GM12874 (cell line): ENCODE measurements around the gene PLCB4.

Experiments used
- TF ChIP-seq, protein P1 (sequence below): IDR thresholded peaks from 2 replicates; pipeline ENCODE4 v1.5.1; 2011; ENCODE audit warnings: low read depth, mild to moderate bottlenecking, control low read depth, low read length, moderate library complexity; ENCODE audit not compliant: insufficient read depth

Gene PLCB4

DNA sequence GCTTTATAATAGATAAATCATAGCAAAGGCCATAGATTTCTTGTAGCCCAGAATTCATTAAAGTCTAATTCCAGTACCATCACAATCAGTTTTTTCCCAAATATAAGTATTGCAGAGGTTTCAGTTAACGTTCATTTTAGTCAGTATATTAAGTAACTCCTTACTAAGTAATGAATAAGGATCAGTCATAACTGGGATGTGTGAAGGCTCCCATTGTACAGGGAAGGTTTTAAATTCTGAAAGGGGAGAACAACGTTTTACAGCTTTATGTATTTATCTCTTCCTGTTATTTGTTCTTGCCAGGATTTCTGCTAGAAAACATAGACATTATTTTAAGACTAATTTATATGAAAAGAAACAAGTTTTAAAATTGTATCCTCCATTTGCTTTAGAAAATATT is 230.0 kb downstream of the PLCB4 start:
- TF ChIP-seq, protein P1, sequence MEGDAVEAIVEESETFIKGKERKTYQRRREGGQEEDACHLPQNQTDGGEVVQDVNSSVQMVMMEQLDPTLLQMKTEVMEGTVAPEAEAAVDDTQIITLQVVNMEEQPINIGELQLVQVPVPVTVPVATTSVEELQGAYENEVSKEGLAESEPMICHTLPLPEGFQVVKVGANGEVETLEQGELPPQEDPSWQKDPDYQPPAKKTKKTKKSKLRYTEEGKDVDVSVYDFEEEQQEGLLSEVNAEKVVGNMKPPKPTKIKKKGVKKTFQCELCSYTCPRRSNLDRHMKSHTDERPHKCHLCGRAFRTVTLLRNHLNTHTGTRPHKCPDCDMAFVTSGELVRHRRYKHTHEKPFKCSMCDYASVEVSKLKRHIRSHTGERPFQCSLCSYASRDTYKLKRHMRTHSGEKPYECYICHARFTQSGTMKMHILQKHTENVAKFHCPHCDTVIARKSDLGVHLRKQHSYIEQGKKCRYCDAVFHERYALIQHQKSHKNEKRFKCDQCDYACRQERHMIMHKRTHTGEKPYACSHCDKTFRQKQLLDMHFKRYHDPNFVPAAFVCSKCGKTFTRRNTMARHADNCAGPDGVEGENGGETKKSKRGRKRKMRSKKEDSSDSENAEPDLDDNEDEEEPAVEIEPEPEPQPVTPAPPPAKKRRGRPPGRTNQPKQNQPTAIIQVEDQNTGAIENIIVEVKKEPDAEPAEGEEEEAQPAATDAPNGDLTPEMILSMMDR: no peak

DNA sequence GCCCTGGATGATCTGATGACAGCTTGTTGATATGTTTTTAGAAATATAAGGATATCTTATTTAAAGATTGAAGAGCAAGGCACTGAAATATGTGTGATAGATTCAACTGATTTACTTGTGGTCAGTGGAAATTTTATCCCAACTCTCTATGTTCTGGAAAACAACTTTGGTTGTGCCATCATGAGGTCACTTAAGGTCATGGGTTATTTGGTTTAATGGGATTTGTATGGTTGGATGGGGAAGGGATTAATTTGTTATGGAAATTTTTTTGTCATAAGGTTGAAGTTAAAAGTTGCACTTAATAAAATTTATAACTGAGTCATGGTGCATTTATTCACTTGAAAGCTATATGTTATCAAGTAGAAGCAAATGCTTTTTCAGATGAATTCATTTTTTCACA is 231.2 kb downstream of the PLCB4 start:
- TF ChIP-seq, protein P1: no peak

DNA sequence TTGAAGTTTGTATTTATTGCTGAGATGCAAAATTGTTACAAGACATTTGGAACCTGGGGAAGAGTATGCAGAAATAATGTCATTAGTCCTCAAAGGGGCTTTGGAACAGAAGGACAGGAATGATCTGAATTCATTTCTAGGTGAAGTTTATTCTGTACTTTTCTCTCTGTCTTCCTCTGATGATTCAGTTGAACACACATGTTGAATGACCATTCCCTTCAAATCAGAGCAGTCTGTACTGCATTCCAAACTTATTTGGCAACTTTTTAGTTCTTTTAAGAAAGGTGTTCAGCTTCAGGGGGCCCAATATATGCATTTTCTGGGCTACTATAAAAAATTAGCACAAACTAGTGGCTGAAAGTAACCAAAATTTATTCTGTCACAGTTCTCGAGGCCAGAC is 231.6 kb downstream of the PLCB4 start:
- TF ChIP-seq, protein P1: no peak

DNA sequence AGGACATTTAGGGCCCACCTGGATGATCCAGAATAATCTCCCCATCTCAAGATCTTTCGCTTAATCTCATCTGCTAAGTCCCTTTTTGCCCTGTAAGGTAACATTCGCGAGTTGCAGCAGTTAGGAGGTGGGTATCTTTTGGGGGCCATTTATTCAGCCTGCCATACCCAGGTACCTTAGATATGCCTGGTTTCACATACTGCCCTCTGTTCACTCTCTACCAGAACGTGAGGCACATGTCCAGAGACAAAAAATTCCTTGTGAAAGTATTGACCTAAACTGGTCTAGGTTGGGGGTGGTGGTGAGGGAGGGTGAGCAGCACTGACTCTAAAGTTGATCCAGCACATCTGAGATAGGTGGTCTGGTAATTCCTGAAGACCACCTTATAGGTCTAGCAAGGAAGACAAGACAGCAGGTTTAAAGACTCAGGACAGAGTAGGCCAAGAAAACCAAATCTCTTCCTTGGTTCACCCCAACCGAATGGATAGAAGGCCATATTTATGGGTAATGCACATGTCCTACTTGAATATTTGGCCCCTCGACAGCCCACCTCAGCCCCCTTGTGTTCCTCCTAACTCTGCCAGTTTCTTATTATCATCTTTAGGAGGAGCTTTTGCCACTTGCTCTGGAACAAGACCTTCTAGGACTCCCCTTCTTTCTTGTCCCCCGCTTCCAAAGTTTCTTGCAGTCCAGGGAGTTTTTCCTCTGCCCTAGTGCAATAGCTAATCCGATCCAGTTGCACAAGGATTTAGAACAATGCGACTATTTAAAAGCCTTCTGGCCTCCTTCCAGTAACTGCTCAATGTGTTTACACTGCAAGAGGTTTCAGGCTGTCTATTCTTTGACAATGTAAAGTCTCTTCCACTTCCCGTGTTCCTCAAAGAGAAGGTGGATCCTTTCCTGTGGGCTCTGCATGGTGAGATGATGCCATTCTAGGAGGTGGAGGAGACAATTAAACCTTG is 232.5 kb downstream of the PLCB4 start:
- TF ChIP-seq, protein P1: no peak

DNA sequence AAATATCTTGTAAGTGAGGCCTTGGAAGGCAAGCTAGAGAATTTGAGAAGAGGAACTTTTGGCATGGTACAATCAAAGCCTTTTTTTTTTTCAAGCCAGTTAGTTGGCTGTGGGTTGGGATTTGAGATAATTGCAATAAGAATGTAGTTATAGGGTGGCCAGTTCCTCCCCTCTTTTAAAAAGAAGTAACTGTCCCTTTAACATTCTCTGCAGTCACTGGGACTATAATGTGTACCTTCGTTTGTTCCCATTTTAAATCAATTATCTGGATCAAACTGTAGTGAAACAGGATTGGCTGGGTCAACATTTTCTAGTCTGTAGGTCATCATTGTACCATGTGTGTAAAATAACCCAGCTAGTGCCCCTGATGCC is 233.2 kb downstream of the PLCB4 start:
- TF ChIP-seq, protein P1: no peak

DNA sequence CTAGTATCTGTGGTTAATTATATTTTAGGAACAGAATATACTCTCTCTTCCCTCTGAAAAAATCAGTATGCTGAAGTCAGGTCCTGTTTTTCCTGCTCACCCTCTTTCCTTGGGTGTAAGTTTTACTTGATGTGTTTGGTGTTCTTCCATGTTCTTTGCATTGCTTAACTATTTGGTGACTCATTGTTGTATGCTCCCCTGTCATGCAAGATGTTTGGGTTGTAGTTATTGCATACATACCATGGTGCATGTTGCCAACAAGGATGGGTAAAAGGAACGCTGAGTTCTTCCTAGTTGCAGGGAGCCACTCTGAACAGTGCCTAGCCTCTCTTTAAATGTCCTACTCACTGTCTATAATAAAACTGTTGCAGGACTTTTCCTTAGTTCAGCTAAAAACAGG is 237.6 kb downstream of the PLCB4 start:
- TF ChIP-seq, protein P1: no peak

DNA sequence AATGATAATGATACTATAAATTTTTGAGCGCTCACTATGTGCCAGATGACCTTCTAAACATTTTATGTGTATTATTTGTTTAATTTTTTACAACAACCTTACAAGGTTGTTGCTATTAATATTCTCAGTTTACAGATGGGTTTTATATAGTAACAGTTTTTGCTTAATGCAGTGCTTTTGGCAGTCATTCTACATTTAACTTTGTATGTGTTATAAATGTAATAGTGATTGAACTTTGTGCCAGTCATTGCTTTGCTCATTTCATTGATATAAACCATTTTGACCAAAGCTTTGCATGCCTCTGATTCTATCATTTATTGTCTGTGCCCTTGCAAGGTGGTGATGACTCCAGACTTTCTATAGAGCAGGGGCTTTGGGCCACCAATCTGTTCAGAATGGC is 239.2 kb downstream of the PLCB4 start:
- TF ChIP-seq, protein P1: no peak
